Fibroblast of skin of abdomen (primary cell): ENCODE measurements around the gene ZKSCAN5. TPM values are rescaled to one million over a fixed set of nuclear protein-coding genes. Genes with fewer than 3 reads are reported as not detected.

Experiments used
- DNase-seq: peaks from one replicate; pipeline ENCODE4 v3.0.0-alpha.2; 2013
- polyA plus RNA-seq, 2 experiments: library from polyadenylated mRNA; unstranded; fragments of 120-200 nt; gene quantifications; one replicate each; pipeline ENCODE4 v1.2.1, GENCODE V29; 2013; ENCODE audit not compliant: insufficient read length in 2 of 2

ZKSCAN5 gene
- polyA plus RNA-seq (2013, experiment 1 of 2; ENCODE audit: insufficient read length), result 9.4 TPM
- 9.6 TPM for polyA plus RNA-seq (2013, experiment 2 of 2; ENCODE audit: insufficient read length)

GRCh38 chr7:99504603-99505323 lies at the start of gene ZKSCAN5:
Gene ZKSCAN5, plus strand, starts transcription at chr7:99504662. Its CDS starts 1,383 bp downstream, at chr7:99506045.
- DNase-seq, result peak; percentile 98

- DNase-seq, result no peak
Observed at GRCh38 chr7:99455874-99456273, 48.6 kb upstream of the ZKSCAN5 start.

DNA sequence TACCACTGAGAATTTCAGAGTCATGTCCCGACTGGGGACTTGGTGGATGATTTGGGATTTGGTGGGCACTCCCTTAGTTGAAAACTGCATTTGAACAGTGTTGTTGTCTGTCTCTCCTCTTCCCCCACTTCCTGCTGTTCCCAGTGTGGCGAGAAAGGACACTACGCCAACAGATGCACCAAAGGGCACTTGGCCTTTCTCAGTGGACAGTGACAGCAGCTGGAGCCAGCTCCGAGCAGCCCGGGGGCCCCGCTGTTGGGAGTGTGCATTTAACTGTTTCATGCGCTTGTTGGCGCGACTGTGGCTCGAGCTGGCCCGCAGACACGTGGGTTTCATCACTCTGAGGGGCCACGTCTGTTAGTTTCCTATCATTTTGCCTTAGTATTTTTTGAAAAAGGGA lies 48.2 kb upstream of the ZKSCAN5 start:
- no peak for DNase-seq

- no peak for DNase-seq
Observed at GRCh38 chr7:99457050-99457649, 47.3 kb upstream of the ZKSCAN5 start.

- no peak for DNase-seq
Observed at GRCh38 chr7:99457650-99458493, 46.6 kb upstream of the ZKSCAN5 start.

DNA sequence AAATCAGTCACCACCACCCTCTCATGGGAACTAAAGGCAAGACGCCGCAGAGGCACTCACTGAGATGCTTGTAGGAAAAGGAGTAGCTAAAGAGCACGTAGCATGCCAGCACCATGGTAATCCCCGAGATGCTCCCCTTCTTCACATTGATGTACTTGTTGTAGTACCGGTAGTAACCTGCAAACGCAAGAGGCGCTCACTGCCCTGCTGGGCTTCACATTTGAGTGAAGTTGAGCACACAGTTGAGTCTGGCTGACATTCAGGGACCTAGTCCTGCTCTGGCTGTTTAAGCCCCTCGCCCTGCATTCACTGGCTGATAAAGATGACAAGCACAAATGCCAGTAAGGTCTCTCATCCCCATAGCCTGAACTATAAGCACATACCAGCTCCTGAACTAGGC lies 45.4 kb upstream of the ZKSCAN5 start:
- peak; percentile 11 for DNase-seq

DNA sequence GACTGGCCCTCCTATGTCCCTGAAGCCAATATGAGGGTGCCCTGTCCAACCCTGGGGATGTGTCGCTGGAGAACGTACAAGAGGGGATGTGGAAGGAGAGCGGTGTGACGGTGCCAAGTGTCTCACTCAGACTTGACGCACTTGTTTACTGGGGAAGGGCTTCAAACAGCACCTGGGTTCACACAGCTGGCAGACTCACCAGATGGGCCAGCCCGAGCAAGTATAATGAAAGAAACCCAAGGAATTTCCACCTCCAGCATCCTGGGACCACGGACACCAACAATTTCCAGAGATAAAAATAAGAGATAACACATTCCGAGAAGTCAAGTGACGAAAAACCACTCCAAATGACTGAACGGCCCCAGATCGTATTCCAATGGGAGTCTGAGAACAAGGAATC lies 43.8 kb upstream of the ZKSCAN5 start:
- no peak for DNase-seq

- no peak for DNase-seq
Observed at GRCh38 chr7:99461221-99461620, 43.2 kb upstream of the ZKSCAN5 start.

- no peak for DNase-seq
Observed at GRCh38 chr7:99465421-99465768, 39.1 kb upstream of the ZKSCAN5 start.

- DNase-seq, result no peak
Observed at GRCh38 chr7:99468336-99468918, 36.0 kb upstream of the ZKSCAN5 start.

DNA sequence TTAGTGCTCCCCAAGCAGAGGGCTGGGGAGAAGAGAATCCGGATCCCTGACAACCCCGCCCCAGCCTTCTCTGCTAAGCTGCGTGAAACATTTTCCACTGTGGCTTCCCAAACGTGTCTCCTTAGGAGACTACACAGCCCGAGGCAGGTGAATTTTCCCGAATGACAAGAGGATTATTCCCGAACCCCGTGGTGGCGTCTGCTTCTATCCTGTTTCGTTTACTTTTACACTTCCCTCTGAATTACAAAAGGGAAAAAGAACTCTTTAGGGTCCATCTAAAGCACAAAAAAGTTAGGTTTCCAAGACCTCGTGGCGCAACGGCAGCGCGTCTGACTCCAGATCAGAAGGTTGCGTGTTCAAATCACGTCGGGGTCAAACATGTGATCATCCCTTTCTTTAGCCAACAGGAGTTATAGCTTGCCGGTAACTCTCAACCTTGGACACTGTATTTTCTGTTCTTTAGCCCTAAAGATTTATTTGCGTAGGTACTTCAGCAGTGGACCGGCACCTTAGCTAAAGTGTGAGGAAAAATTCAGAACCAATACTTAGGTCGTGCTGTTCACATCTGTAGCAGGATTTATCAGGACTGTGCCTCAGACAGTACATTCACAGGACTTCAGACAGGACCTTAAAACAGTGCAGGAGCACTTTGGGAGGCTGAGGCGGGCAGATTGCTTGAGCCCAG lies 34.9 kb upstream of the ZKSCAN5 start:
- no peak for DNase-seq

- DNase-seq, result peak; percentile 96
Observed at GRCh38 chr7:99472561-99473314, 31.7 kb upstream of the ZKSCAN5 start, which contains the start of gene ZNF789. Gene ZNF789, plus strand, starts transcription at chr7:99472890. Its CDS starts 3,567 bp downstream, at chr7:99476457.

DNA sequence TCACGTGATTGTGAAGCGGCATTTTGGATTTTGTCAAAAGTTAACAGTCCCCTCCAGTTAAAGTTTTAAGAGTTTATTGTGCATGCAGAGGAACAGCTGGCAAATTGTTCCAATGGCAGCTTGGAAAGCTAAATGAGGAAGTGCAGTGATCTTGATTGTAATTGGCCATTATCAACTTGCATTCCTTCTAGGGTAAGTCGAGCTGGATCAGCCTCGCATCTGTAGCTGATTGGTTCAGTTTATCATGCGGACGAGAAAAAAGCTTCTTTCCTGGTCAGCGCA lies 31.2 kb upstream of the ZKSCAN5 start:
- peak; percentile 65 for DNase-seq

GRCh38 chr7:99476107-99476506 lies 28.4 kb upstream of the ZKSCAN5 start:
- no peak for DNase-seq

DNA sequence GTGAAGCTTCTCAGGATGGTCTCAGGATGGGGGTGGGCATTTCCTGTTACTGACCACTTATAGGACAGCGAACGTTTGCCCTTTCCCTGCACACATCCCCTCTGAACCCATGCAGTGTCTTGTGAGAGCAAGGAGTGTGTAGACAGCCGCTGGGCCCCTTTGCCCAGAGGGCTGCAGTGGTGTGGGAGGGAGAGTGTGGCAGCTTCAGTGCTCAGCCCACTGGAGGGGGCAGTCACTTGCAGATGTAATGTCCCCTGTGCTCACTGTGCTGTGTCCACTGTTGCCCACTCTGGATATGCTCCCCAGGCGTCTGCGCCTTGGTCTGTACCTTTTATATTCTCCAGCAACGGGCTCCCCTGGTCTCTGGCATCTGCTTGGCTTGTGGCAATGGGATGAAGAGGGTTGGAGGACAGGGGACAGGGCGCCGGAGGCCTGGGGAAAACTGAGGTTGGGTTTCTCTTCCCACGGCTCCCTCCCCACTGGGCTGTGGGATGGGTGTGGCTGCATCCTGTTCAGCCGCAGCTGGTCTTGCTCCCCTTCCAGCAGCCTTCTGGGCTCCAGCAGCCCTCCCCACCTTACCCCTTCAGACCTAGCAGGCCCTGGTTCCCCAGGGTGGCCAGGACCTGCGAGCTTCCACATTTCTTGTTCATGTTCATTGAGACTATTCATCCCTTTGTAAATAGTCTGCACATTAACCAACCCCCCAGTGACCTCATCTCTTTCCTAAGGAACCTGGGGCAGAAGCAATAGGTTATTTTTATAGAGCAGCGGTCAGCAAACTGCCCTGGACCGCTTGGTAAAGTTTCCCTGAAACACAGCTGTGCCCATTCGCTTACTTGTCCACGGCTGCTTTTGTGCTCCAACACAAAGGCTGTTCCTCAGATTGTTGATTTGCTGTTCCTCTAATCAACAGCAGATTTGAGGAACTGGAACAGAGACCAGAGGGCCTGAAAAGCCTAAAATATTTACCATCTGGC lies 25.7 kb upstream of the ZKSCAN5 start:
- no peak for DNase-seq

DNA sequence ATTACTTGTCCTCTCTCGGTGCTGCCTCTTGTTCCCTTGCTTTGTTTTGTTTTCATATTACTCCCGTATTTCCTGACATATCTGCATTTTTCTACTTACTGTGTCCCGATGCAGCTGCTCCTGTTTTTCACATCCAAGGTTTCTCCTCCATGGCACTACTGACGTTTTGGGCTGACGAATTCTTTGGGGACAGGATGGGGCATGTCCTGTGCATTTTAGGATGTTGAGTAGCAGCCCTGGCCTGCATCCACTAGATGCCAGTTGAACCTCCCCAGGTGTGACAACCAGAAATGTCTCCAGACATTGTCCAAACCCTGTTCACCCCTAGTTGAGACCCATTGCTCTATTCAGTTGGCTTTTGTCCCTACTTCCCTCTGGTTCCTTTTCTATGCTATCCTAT lies 19.4 kb upstream of the ZKSCAN5 start:
- DNase-seq, result no peak

- no peak for DNase-seq
Observed at GRCh38 chr7:99489235-99489634, 15.2 kb upstream of the ZKSCAN5 start.

- no peak for DNase-seq
Observed at GRCh38 chr7:99490878-99491277, 13.6 kb upstream of the ZKSCAN5 start.

- no peak for DNase-seq
Observed at GRCh38 chr7:99493823-99494222, 10.6 kb upstream of the ZKSCAN5 start.

DNA sequence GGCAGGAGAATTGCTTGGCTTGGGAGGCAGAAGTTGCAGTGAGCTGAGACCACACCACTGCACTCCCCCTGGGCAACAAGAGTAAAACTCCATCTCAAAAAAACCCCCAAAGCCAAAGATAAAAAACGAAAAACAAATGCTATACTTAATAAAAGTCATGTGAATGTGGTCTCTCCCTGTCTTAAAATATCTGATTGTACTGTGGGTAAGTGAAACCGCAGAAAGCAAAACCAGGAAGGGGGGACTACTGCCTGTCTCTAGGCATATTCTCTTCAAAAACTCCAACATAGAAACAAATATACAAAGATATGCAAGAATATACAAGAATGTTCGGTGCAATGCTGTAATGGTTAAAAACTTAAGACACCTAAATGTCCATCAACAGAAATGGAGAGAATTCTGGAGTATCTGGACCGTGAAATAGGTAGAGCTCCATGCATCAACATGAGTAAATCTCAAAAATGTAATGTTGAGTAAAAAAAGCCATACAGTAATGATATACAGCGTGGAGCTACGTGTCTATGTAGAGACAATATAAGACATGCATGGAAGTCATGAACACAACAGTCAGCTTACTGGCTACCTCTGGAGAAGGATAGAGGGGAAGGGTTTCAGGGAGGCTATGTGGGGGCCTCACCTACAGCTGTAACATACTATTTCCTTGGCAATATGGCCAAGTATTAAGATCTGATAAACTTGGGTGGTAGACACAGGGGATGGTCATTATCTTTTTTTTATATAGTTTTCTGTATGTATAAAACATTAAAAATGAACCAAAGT lies 6.5 kb upstream of the ZKSCAN5 start:
- DNase-seq, result no peak
